OCI-LY7 (cell line): ENCODE results near the gene CEP70. TPM values are rescaled to one million over a fixed set of nuclear protein-coding genes. Genes with fewer than 3 reads are reported as not detected.
"Not testable (repeated sequence)": the region's sequence is repeated elsewhere in the genome, so short reads cannot be mapped to it uniquely, and the experiment has no call there.

ENCODE experiments used
- BruUV-seq: library from RNA; stranded (reverse); fragments of 400-500 nt; replicated peaks from 2 replicates; lab custom pipeline; 2021; lab: Mats Ljungman, UMichigan
- CTCF ChIA-PET: fragments of 300-600 bp; sonication (Branson Sonifier 250); formaldehyde crosslinking; loops from one replicate; lab custom pipeline; 2022; ENCODE audit warnings: antibody characterized with exemption; ENCODE audit not compliant: unreplicated experiment; lab: Charles Lee
- POLR2A ChIA-PET: fragments of 300-600 bp; sonication (Branson Sonifier 250); formaldehyde crosslinking; loops from one replicate; lab custom pipeline; 2022; ENCODE audit warnings: antibody characterized with exemption; lab: Charles Lee
- DNase-seq: peaks from one replicate; pipeline ENCODE4 v3.0.0-alpha.2; 2015; ENCODE audit warnings: low spot score
- H2AFZ ChIP-seq: fragments of 200-600 bp; sonication (generic), shearing (Covaris generic); 2 replicates; pipeline ENCODE4 v1.6.1; 2014; ENCODE audit warnings: mild to moderate bottlenecking, antibody characterized with exemption, low read length, moderate library complexity
- H3K27ac ChIP-seq: fragments of 200-600 bp; sonication (generic); 2 replicates; pipeline ENCODE4 v1.5.1; 2014; ENCODE audit warnings: mixed run types, low read depth, mild to moderate bottlenecking, moderate library complexity, low read length, inconsistent platforms; ENCODE audit not compliant: poor library complexity, severe bottlenecking
- H3K36me3 ChIP-seq: fragments of 200-600 bp; sonication (generic); 2 replicates; pipeline ENCODE4 v1.6.1; 2014; ENCODE audit warnings: mild to moderate bottlenecking, antibody characterized with exemption, low read length, moderate library complexity, mixed read lengths; ENCODE audit not compliant: insufficient read depth
- H3K4me1 ChIP-seq: fragments of 200-600 bp; sonication (generic); 2 replicates; pipeline ENCODE4 v1.5.1; 2014; ENCODE audit warnings: mild to moderate bottlenecking, low read length; ENCODE audit not compliant: insufficient read depth, poor library complexity, severe bottlenecking
- H3K4me2 ChIP-seq: fragments of 200-600 bp; sonication (generic); 2 replicates; pipeline ENCODE4 v1.6.1; 2014; ENCODE audit warnings: mild to moderate bottlenecking, low read length
- H3K4me3 ChIP-seq: fragments of 200-600 bp; sonication (generic); 2 replicates; pipeline ENCODE4 v1.5.1; 2014; ENCODE audit warnings: mild to moderate bottlenecking, low read depth, low read length; ENCODE audit not compliant: poor library complexity, severe bottlenecking
- H3K79me2 ChIP-seq: fragments of 200-600 bp; sonication (generic); 2 replicates; pipeline ENCODE4 v1.6.1; 2016; ENCODE audit warnings: low read depth, mild to moderate bottlenecking, low read length, moderate library complexity, mixed read lengths; ENCODE audit not compliant: insufficient read depth
- H3K9me2 ChIP-seq: fragments of 200-600 bp; sonication (generic); 2 replicates; pipeline ENCODE4 v1.6.1; 2016; ENCODE audit warnings: mild to moderate bottlenecking, low read length, mixed read lengths; ENCODE audit not compliant: insufficient read depth
- H3K9me3 ChIP-seq: fragments of 200-600 bp; sonication (generic); 2 replicates; pipeline ENCODE4 v1.6.1; 2014; ENCODE audit warnings: mild to moderate bottlenecking, mixed run types, low read length, mixed read lengths
- H4K20me1 ChIP-seq: fragments of 200-600 bp; sonication (generic); 2 replicates; pipeline ENCODE4 v1.6.1; 2014; ENCODE audit warnings: mild to moderate bottlenecking, antibody characterized with exemption, low read length, moderate library complexity, mixed read lengths; ENCODE audit not compliant: insufficient read depth
- CTCF ChIP-seq: fragments of 200-600 bp; sonication (generic); conservative IDR thresholded peaks from 2 replicates; pipeline ENCODE4 v1.5.1; 2014; ENCODE audit warnings: mild to moderate bottlenecking, antibody characterized with exemption, low read length, moderate library complexity, mixed read lengths
- EZH2phosphoT487 ChIP-seq: fragments of 200-600 bp; sonication (generic); IDR thresholded peaks from 2 replicates; pipeline ENCODE4 v1.6.1; 2018; ENCODE audit warnings: low read depth, borderline replicate concordance, mild to moderate bottlenecking, mixed run types, antibody characterized with exemption, low read length, moderate library complexity, mixed read lengths
- intact Hi-C: fragments of 100-400 bp; cut with micrococcal nuclease; formaldehyde crosslinking; loops from one replicate; pipeline ENCODE4 v1.10.0; 2022; ENCODE audit not compliant: unreplicated experiment
- total RNA-seq, 2 experiments: library from RNA; depleted of rRNA in 1 of 2; stranded (reverse); fragments of >200 nt in 1 of 2; shearing (Covaris generic) in 1 of 2; gene quantifications; 2 replicates each; pipeline ENCODE4 v1.2.3, GENCODE V29; 2014 to 2022

CEP70 gene
- total RNA-seq, 2 experiments from 2014 or later: 29.2 to 32.3 TPM

- no peak overlapping the region for H3K4me3 ChIP-seq
- H3K36me3 ChIP-seq: no peaks in the 10 kb centered on the region
- H4K20me1 ChIP-seq: no peaks in the 10 kb centered on the region
- CTCF ChIA-PET: interaction anchor here (0.6 kb wide), 1 partner anchor 335 kb away, joined by 3 read pairs; no protein-coding TSS in a partner anchor
- BruUV-seq: no TSS peak
- H3K4me1 ChIP-seq: no peaks in the 10 kb centered on the region
- no peak for TF ChIP-seq EZH2phosphoT487
- TF ChIP-seq CTCF: no peak
- POLR2A ChIA-PET: interaction anchor here (0.6 kb wide), 1 partner anchor 314 kb away, joined by 3 read pairs; no protein-coding TSS in a partner anchor
- H3K79me2 ChIP-seq: no peaks in the 10 kb centered on the region
- H3K9me3 ChIP-seq: no peaks in the 10 kb centered on the region
- H3K27ac ChIP-seq: no peak overlapping the region
- intact Hi-C loops: no loop called here
- H3K4me2 ChIP-seq: no peak overlapping the region
- H3K9me2 ChIP-seq: no peaks in the 10 kb centered on the region
- DNase-seq: no peak
- no peak overlapping the region for H2AFZ ChIP-seq
Observed at GRCh38 chr3:138455801-138456716, 138.0 kb downstream of the CEP70 start.

GRCh38 chr3:138453940-138454339, 140.1 kb downstream of the CEP70 start:
- H3K4me3 ChIP-seq, intact Hi-C loops, H4K20me1 ChIP-seq, H3K4me1 ChIP-seq, H2AFZ ChIP-seq, H3K79me2 ChIP-seq, DNase-seq, H3K36me3 ChIP-seq, H3K27ac ChIP-seq, H3K9me3 ChIP-seq, CTCF ChIA-PET, BruUV-seq, H3K4me2 ChIP-seq, H3K9me2 ChIP-seq: not testable (repeated sequence)
- POLR2A ChIA-PET: interaction anchor here (0.6 kb wide), 1 partner anchor 54 kb away, joined by 3 read pairs; no protein-coding TSS in a partner anchor

GRCh38 chr3:138452436-138452835, 141.6 kb downstream of the CEP70 start:
- H3K9me2 ChIP-seq: no peaks in the 10 kb centered on the region
- H3K4me3 ChIP-seq: no peak overlapping the region
- no peak for TF ChIP-seq EZH2phosphoT487
- no peak for TF ChIP-seq CTCF
- no peaks in the 10 kb centered on the region for H3K36me3 ChIP-seq
- no peaks in the 10 kb centered on the region for H3K4me1 ChIP-seq
- no peak overlapping the region for H3K4me2 ChIP-seq
- H2AFZ ChIP-seq: no peak overlapping the region
- POLR2A ChIA-PET: no interaction called here
- H4K20me1 ChIP-seq: no peaks in the 10 kb centered on the region
- CTCF ChIA-PET: no interaction called here
- no peak for DNase-seq
- intact Hi-C loops: no loop called here
- H3K79me2 ChIP-seq: no peaks in the 10 kb centered on the region
- no peak overlapping the region for H3K27ac ChIP-seq
- no peaks in the 10 kb centered on the region for H3K9me3 ChIP-seq
- no TSS peak for BruUV-seq
